GM12878 (cell line): ENCODE data around the gene FNTB. TPM values are rescaled to one million over a fixed set of nuclear protein-coding genes. Genes with fewer than 3 reads are reported as not detected.

ENCODE experiments used
- ASH2L ChIP-seq: fragments of 300-600, 200-600 bp; sonication (generic); IDR thresholded peaks from 2 replicates; pipeline ENCODE4 v1.6.1; 2017; ENCODE audit warnings: low read depth, mild to moderate bottlenecking, borderline replicate concordance
- BMI1 ChIP-seq: fragments of 450-650 bp; IDR thresholded peaks from 2 replicates; pipeline ENCODE4 v1.6.1; 2016; ENCODE audit warnings: mild to moderate bottlenecking, moderate library complexity, borderline replicate concordance
- CEBPB ChIP-seq, 2 experiments: fragments of 150-350 bp in 1 of 2; IDR thresholded peaks; 2 replicates each; pipeline ENCODE4 v1.6.1; 2012 to 2014; ENCODE audit warnings: low read depth in 2 of 2, low read length in 2 of 2, borderline replicate concordance in 1 of 2, inconsistent platforms in 1 of 2
- E4F1 ChIP-seq: fragments of 450-650 bp; IDR thresholded peaks from 2 replicates; pipeline ENCODE4 v1.6.1; 2018; ENCODE audit warnings: borderline replicate concordance, mild to moderate bottlenecking; ENCODE audit not compliant: partially characterized antibody
- GATAD2B ChIP-seq: fragments of 450-650 bp; conservative IDR thresholded peaks from 2 replicates; pipeline ENCODE4 v1.6.1; 2017; ENCODE audit warnings: low read depth, mild to moderate bottlenecking, moderate library complexity
- IKZF2 ChIP-seq, 2 experiments: fragments of 450-650 bp; IDR thresholded peaks; 2 replicates each; pipeline ENCODE4 v1.6.1; 2017; ENCODE audit warnings: mild to moderate bottlenecking in 2 of 2, moderate library complexity in 2 of 2
- KLF5 ChIP-seq: fragments of 450-650 bp; IDR thresholded peaks from 2 replicates; pipeline ENCODE4 v1.6.1; 2014; ENCODE audit warnings: mild to moderate bottlenecking; ENCODE audit not compliant: partially characterized antibody
- MEF2A ChIP-seq: IDR thresholded peaks from 2 replicates; pipeline ENCODE4 v1.6.1; 2011; ENCODE audit warnings: low read depth, mild to moderate bottlenecking, low read length, moderate library complexity; ENCODE audit not compliant: insufficient read depth
- NFIC ChIP-seq: IDR thresholded peaks from 2 replicates; pipeline ENCODE4 v1.6.1; 2012; ENCODE audit warnings: low read depth, mild to moderate bottlenecking, inconsistent platforms, low read length, moderate library complexity
- NR2F1 ChIP-seq: fragments of 450-650 bp; conservative IDR thresholded peaks from 2 replicates; pipeline ENCODE4 v1.6.1; 2017; ENCODE audit warnings: mild to moderate bottlenecking
- POLR2AphosphoS5 ChIP-seq: IDR thresholded peaks from 2 replicates; pipeline ENCODE4 v1.6.1; 2011; ENCODE audit warnings: mild to moderate bottlenecking, low read length, inconsistent platforms
- SMAD5 ChIP-seq: IDR thresholded peaks from 2 replicates; pipeline ENCODE4 v1.6.1; 2016; ENCODE audit warnings: antibody characterized with exemption, low read depth
- SP1 ChIP-seq: IDR thresholded peaks from one replicate; pipeline ENCODE4 v1.6.1; 2011; ENCODE audit warnings: low read depth, low read length
- SPI1 ChIP-seq: IDR thresholded peaks from 2 replicates; pipeline ENCODE4 v1.6.1; 2011; ENCODE audit warnings: low read depth, mild to moderate bottlenecking, low read length, moderate library complexity, borderline replicate concordance; ENCODE audit not compliant: insufficient read depth
- SUZ12 ChIP-seq: fragments of 200-600 bp; sonication (generic); IDR thresholded peaks from one replicate; pipeline ENCODE4 v1.6.1; 2018; ENCODE audit warnings: antibody characterized with exemption, mild to moderate bottlenecking; ENCODE audit not compliant: unreplicated experiment
- TCF3 ChIP-seq: IDR thresholded peaks from 2 replicates; pipeline ENCODE4 v1.6.1; 2012; ENCODE audit warnings: low read depth, mild to moderate bottlenecking, low read length, borderline replicate concordance; ENCODE audit not compliant: insufficient read depth
- USF1 ChIP-seq: IDR thresholded peaks from 2 replicates; pipeline ENCODE4 v1.6.1; 2011; ENCODE audit warnings: borderline replicate concordance, low read depth, mild to moderate bottlenecking, moderate library complexity, mixed read lengths, low read length; ENCODE audit not compliant: insufficient read depth; ENCODE audit errors: extremely low read length
- USF2 ChIP-seq: IDR thresholded peaks from 2 replicates; pipeline ENCODE4 v1.6.1; 2011; ENCODE audit warnings: low read depth, low read length, improper control_type of control experiment, borderline replicate concordance
- WRNIP1 ChIP-seq: IDR thresholded peaks from 2 replicates; pipeline ENCODE4 v1.6.1; 2011; ENCODE audit warnings: low read depth, low read length, improper control_type of control experiment, borderline replicate concordance
- ZNF217 ChIP-seq: fragments of 450-650 bp; IDR thresholded peaks from 2 replicates; pipeline ENCODE4 v1.6.1; 2017; ENCODE audit warnings: antibody characterized with exemption, mild to moderate bottlenecking
- ZNF687 ChIP-seq: fragments of 450-650 bp; IDR thresholded peaks from 2 replicates; pipeline ENCODE4 v1.6.1; 2017; ENCODE audit warnings: mild to moderate bottlenecking, moderate library complexity
- polyA plus RNA-seq, 11 experiments: library from polyadenylated mRNA; depleted of rRNA in 4 of 11; unstranded in 6 of 11; stranded (reverse) in 5 of 11; fragments of >200 nt; fragmentation: Nextera tagmentation in 4 of 11; fragmentation: Illumina TruSeq in 1 of 11; extraction: Ambion mirVana in 4 of 11; extraction: Trizol in 1 of 11; gene quantifications; 1 replicate in 1 of 11; 2 replicates in 10 of 11; pipeline versions ENCODE4 v1.2.1 to v1.2.3, GENCODE V29; 2011 to 2016; ENCODE audit warnings: inconsistent platforms in 2 of 11, missing spikeins in 2 of 11, low read depth in 1 of 11
- total RNA-seq, 4 experiments: library from RNA; depleted of rRNA in 3 of 4; stranded (reverse); fragments of >200 nt in 3 of 4; fragmentation: Illumina TruSeq in 1 of 4; extraction: Trizol in 1 of 4; gene quantifications; 2 replicates each; pipeline versions ENCODE4 v1.2.1 to v1.2.3, GENCODE V29; 2013 to 2021

Gene FNTB
- total and polyA plus RNA-seq, 10 of the 15 experiments (the other 5 are each of a cell fraction or from before 2014, with no cell fraction given): 10.4 to 25.1 (median 16.7) TPM

GRCh38 chr14:64986648-64987437 lies at the start of gene FNTB (continued):
- TF ChIP-seq USF2 (no peak), SUZ12 (no peak), GATAD2B (0 out of 2 replicates have a peak, but pooled peaks have one; percentile 44), BMI1 (no peak), SMAD5 (0 out of 2 replicates have a peak, but pooled peaks have one; percentile 61), NFIC (no peak; the same call in 1 of the 2 replicates), E4F1 (peak; percentile 58), ZNF217 (no peak), CEBPB (IDR thresholded peaks at IDR 0.05; ENCODE audit: borderline replicate concordance in 1 of 2, low read depth in 2 of 2, low read length in 2 of 2) (no peak), IKZF2 (IDR thresholded peaks at IDR 0.05) (peak; percentile 83 to 84), KLF5 (peak; percentile 83), TCF3 (no peak), POLR2AphosphoS5 (peak; percentile 73), NR2F1 (no peak), MEF2A (peak; percentile 26; the same call in 1 of the 2 replicates), WRNIP1 (0 out of 2 replicates have a peak, but pooled peaks have one; percentile 24), SPI1 (peak; percentile 33; the same call in 1 of the 2 replicates), ZNF687 (no peak), USF1 (no peak), ASH2L (no peak), SP1 (peak; percentile 11)
